Muscle of leg (tissue), 11 donors: ENCODE measurements around the gene DEUP1. TPM values are rescaled to one million over a fixed set of nuclear protein-coding genes. Genes with fewer than 3 reads are reported as not detected.
"Not testable (repeated sequence)": the region's sequence is repeated elsewhere in the genome, so short reads cannot be mapped to it uniquely, and the experiment has no call there.

Experiments used
- DNase-seq: peaks from one replicate; pipeline ENCODE4 v3.0.0; 2013
- H3K27ac ChIP-seq: one replicate; pipeline ENCODE4 v1.5.1; 2013; ENCODE audit warnings: mild to moderate bottlenecking, low read length, control low read depth
- H3K27me3 ChIP-seq: one replicate; pipeline ENCODE4 v1.6.1; 2013; ENCODE audit warnings: low read length; ENCODE audit not compliant: control insufficient read depth, insufficient read depth
- H3K36me3 ChIP-seq: one replicate; pipeline ENCODE4 v1.6.1; 2013; ENCODE audit warnings: low read length; ENCODE audit not compliant: control insufficient read depth, insufficient read depth
- H3K4me1 ChIP-seq: one replicate; pipeline ENCODE4 v1.6.1; 2013; ENCODE audit warnings: low read length; ENCODE audit not compliant: control insufficient read depth, insufficient read depth
- H3K4me3 ChIP-seq: one replicate; pipeline ENCODE4 v1.5.1; 2013; ENCODE audit warnings: low read length, control low read depth
- H3K9me3 ChIP-seq: replicated peaks from 2 replicates; pipeline ENCODE4 v1.6.1; 2013; ENCODE audit warnings: low read depth, low read length; ENCODE audit not compliant: control insufficient read depth
- whole genome bisulfite sequencing: methylation state at CpG from one replicate; pipeline ENCODE4 v1.1.5; 2013; ENCODE audit warnings: missing lambda C conversion rate; ENCODE audit not compliant: insufficient coverage; 5-methylcytosine and 5-hydroxymethylcytosine counted together
- polyA plus RNA-seq, 8 donors: library from polyadenylated mRNA; unstranded; fragments of 120-200 nt; gene quantifications; one replicate each; pipeline versions ENCODE4 v1.2.1 to v1.2.3, GENCODE V29; 2013; ENCODE audit warnings: inconsistent platforms in 1 of 8, low replicate concordance in 1 of 8; ENCODE audit not compliant: insufficient read length in 8 of 8, insufficient read depth in 1 of 8
- total RNA-seq: library from RNA; stranded (reverse); fragments of 120-200 nt; gene quantifications from one replicate; pipeline ENCODE4 v1.2.4, GENCODE V29; 2013

Gene DEUP1
- total and polyA plus RNA-seq, 9 donors: 0.04 to 0.10 TPM; not detected in 7

DNA sequence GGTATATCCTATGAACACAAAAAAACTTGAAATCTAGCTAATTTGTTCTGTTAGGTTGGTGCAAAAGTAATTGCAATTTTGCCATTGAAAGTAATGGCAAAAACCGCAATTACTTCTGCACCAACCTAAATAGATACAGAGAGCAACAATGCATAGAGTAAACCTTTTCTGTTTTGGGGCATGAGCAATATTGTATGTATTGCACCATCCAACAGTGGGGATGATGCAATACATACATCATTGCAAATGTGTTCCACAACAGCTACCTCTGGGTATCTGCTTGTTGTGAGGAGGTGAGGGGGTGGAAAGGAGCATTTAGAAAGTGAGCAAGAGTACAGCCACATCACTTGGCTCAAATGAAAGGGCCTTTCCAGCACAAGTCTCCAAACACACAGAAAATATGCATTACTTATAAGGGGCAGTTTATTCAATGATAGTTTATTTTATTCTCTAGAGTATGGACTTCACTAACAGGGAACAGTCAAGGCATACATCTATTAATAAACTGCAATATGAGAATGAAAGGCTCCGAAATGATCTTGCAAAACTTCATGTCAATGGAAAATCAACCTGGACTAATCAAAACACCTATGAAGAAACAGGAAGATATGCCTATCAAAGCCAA, 77.3 kb downstream of the DEUP1 start:
- no peak overlapping the region for H3K4me3 ChIP-seq
- no CpG with 5 or more reads among the region's 2 CpGs for WGBS

DNA sequence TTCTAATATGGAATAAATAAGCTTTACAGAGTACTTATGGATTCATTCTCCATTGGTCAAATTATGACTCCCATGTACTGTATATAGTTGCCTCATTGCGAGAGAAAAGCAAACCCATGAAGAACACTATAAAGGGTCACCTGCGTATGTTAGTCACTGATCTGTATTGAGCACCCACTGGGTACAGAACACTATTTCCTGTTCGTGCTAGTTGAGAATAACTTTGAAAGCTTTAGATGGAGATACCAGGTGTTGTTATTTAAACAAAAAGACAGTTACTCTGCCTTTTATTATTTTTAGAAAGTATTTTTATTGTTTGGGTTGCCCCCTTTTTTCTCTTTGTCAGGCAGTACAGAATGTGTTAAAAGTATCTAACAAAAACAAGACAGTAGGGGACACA, 79.9 kb downstream of the DEUP1 start:
- no peaks in the 10 kb centered on the region for H3K4me1 ChIP-seq
- no CpG with 5 or more reads among the region's 3 CpGs for WGBS

More for the DNA sequence above, 77.3 kb downstream of the DEUP1 start:
- Histone ChIP-seq H3K27me3 (no peaks in the 10 kb centered on the region), H3K4me1 (no peaks in the 10 kb centered on the region), H3K9me3 (no peaks in the 10 kb centered on the region), H3K36me3 (no peaks in the 10 kb centered on the region), H3K27ac (no peak overlapping the region)
- no peak for DNase-seq

DNA sequence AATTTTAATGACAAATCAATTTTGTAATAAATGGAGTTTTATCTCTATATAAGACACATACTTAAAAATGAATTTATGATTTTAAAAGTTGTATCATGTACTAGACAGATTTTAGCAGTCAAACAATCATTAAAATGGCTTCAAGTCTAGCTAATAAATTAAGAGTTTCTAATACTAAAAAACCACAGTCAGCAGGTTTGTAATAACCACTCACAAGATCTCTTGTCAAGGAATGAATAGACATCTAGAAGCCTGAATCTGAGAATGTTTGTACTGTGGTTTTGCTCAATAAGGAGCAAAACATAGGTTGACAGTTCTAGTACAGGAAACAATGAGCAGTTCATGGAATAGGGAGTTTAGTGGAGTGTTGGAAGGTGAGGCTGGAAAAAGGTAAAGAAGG, 81.2 kb downstream of the DEUP1 start:
- Histone ChIP-seq H3K27ac (no peak overlapping the region), H3K9me3 (no peaks in the 10 kb centered on the region), H3K27me3 (no peaks in the 10 kb centered on the region), H3K36me3 (no peaks in the 10 kb centered on the region), H3K4me1 (no peaks in the 10 kb centered on the region), H3K4me3 (no peak overlapping the region)
- DNase-seq: no peak

More for the DNA sequence above, 79.9 kb downstream of the DEUP1 start:
- Histone ChIP-seq H3K4me3 (no peak overlapping the region), H3K36me3 (no peaks in the 10 kb centered on the region), H3K27me3 (no peaks in the 10 kb centered on the region), H3K27ac (no peak overlapping the region), H3K9me3 (no peaks in the 10 kb centered on the region)
- DNase-seq: no peak

DNA sequence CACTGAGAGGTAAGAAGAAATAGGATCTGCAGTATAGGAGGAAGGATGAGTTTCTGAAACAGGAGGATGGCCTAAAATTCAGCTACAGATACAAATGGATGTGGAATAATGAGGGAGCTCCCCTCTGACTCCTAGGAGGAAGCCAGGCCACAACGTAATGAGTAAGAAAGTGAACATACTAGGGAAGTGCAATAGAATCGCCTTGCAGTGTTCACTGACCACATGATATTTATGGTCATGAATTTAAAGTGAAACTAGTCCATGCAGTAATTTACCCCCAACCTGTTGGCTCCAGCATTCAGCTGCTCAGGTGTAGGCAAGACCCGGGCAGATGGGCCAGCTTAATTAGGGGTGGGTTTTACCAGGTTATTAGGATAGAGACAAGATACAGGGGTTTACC, 101.7 kb downstream of the DEUP1 start:
- no peaks in the 10 kb centered on the region for H3K36me3 ChIP-seq
- H3K27ac ChIP-seq: no peak overlapping the region
- no peak for DNase-seq
- H3K27me3 ChIP-seq: no peaks in the 10 kb centered on the region
- H3K4me3 ChIP-seq: no peak overlapping the region
- WGBS: 70% methylated on average over 2 of the region's 3 CpGs
- no peaks in the 10 kb centered on the region for H3K4me1 ChIP-seq
- H3K9me3 ChIP-seq: no peaks in the 10 kb centered on the region

DNA sequence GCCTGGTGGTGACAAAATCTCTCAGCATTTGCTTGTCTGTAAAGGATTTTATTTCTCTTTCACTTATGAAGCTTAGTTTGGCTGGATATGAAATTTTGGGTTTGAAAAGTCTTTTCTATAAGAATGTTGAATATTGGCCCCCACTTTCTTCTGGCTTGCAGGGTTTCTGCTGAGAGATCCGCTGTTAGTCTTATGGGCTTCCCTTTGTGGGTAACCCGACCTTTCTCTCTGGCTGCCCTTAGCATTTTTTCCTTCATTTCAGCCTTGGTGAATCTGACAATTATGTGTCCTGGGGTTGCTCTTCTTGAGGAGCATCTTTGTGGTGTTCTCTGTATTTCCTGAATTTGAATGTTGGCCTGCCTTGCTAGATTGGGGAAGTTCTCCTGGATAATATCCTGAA, 112.7 kb downstream of the DEUP1 start:
- DNase-seq, H3K27ac ChIP-seq, H3K4me3 ChIP-seq, H3K4me1 ChIP-seq, H3K27me3 ChIP-seq, H3K36me3 ChIP-seq, H3K9me3 ChIP-seq: not testable (repeated sequence)
- WGBS: no CpG with 5 or more reads among the region's 2 CpGs

DNA sequence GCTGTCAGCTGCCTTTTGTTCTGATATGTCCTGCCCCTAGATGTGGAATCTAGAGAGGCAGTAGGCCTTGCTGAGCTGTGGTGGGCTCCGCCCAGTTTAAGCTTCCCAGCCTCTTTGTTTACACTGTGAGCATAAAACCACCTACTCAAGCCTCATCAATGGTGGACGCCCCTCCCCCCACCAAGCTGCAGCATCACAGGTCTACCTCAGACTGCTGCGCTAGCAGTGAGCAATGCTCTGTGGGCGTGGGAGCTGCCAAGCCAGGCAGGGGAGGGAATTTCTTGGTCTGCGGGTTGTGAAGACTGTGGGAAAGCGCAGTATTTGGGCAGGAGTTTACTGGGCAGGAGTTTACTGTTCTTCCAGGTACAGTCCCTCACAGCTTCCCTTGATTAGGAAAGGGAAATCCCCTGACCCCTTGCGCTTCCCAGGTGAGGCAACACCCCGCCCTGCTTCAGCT, 114.1 kb downstream of the DEUP1 start:
- no peaks in the 10 kb centered on the region for H3K4me1 ChIP-seq
- H3K36me3 ChIP-seq: no peaks in the 10 kb centered on the region
- H3K27ac ChIP-seq: no peak overlapping the region
- H3K27me3 ChIP-seq: no peaks in the 10 kb centered on the region
- no peaks in the 10 kb centered on the region for H3K9me3 ChIP-seq
- WGBS: 88% methylated on average over 2 of the region's 8 CpGs
- DNase-seq: no peak
- H3K4me3 ChIP-seq: no peak overlapping the region

DNA sequence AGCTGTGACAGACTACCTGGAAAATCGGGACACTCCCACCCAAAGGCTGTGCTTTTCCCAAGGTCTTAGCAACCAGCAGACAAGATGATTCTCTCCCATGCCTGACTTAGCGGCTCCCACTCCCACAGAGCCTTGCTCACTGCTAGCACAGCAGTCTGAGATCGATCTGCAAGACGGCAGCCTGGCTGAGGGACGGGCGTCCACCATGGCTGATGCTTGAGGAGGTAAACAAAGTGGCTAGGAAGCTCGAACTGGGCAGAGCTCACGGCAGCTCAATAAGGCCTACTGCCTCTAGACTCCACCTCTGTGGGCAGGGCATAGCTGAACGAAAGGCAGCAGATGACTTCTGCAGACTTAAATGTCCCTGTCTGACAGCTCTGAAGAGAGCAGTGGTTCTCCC, 127.7 kb downstream of the DEUP1 start:
- 96% methylated on average over 3 of the region's 9 CpGs for WGBS
- DNase-seq: no peak
- Histone ChIP-seq H3K4me3 (no peak overlapping the region), H3K27ac (no peak overlapping the region), H3K4me1 (no peaks in the 10 kb centered on the region), H3K36me3 (no peaks in the 10 kb centered on the region), H3K9me3 (no peaks in the 10 kb centered on the region), H3K27me3 (no peaks in the 10 kb centered on the region)

DNA sequence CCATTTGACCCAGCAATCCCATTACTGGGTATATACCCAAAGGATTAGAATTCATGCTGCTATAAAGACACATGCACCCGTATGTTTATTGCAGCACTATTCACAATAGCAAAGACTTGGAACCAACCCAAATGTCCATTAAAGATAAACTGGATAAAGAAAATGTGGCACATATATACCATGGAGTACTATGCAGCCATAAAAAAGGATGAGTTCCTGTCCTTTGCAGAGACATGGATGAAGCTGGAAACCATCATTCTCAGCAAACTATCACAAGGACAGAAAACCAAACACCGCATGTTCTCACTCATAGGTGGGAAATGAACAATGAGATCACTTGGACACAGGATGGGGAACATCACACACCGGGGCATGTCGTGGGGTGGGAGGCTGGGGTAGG, 133.1 kb downstream of the DEUP1 start:
- not testable (repeated sequence) for H3K36me3 ChIP-seq, H3K27me3 ChIP-seq, H3K9me3 ChIP-seq, DNase-seq, H3K4me1 ChIP-seq, H3K4me3 ChIP-seq, H3K27ac ChIP-seq
- WGBS: 90% methylated on average over 2 of the region's 4 CpGs

DNA sequence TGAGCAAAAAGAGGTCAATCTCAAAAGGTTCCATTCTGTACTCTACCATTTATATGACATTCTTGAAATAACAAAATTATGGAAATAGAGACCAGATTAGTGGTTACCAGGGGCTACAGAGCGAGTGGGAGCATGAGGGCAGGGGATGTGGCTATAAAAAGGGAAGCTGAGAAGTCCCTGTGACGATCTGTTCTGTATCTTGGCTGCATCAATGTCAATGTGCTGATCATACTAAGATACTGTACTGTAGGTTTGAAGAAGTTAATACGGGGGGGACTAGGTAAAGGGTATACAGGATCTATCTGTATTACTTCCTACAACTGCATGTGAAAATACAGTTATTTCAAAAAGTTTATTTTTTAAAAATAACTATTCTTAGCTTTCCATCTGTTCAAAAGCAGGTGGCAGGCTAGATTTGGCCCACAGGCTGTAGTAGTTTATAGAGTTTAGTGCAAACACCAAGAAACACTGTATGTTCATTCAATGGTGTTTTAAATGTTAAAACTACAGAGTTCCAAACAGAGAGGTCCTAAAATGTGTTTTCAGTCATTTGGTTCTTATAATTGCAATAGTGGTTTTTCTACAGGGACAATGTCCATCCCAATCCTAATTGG, 134.5 kb downstream of the DEUP1 start:
- no peaks in the 10 kb centered on the region for H3K9me3 ChIP-seq
- H3K27me3 ChIP-seq: no peaks in the 10 kb centered on the region
- H3K27ac ChIP-seq: no peak overlapping the region
- 51% methylated on average over 2 of the region's 3 CpGs for WGBS
- no peak overlapping the region for H3K4me3 ChIP-seq
- no peaks in the 10 kb centered on the region for H3K4me1 ChIP-seq
- DNase-seq: no peak
- H3K36me3 ChIP-seq: no peaks in the 10 kb centered on the region

DNA sequence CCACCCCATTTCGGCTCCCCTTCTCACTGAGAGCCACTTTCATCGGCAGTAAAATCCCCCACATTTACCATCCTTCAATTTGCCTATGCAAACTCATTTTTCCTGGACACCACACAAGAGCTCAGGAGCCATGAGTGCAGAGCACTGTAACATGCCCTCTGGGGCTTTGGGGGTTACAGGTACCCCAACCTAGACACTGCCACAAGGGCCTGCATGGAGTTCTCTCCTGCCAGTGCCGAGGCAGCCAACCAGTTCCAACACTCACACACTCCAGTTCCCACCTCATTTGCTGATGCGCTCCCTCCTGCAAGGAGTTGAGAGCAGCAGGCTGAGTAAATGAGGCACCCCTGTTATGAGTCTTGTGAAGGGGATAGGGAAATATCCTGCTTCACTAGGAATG, 136.5 kb downstream of the DEUP1 start:
- WGBS: 96% methylated on average over 2 of the region's 4 CpGs

DNA sequence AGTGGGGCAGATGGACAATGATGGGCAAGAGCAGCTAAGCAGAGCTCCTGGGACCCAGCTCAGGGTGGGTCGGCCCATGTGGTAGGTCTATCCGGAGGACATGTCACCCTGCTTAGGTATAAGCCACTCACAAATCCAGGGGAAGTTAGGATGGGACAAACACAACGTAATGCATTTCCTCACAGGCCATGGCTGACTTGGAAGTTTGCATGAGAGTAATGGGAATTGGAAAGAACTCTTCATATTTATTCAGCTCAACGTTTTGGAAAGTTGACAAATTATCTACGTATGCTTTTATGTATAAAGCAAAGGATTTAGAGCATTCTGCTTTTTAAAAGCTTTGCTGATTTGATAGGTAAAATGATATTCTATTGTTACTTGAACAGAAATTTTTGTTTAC, 137.7 kb downstream of the DEUP1 start:
- H3K27me3 ChIP-seq: no peaks in the 10 kb centered on the region
- H3K27ac ChIP-seq: no peak overlapping the region
- peak; percentile 19 for DNase-seq
- no peaks in the 10 kb centered on the region for H3K4me1 ChIP-seq
- WGBS: no CpG with 5 or more reads among the region's 5 CpGs
- no peaks in the 10 kb centered on the region for H3K9me3 ChIP-seq
- no peaks in the 10 kb centered on the region for H3K36me3 ChIP-seq
- no peak overlapping the region for H3K4me3 ChIP-seq

More for the DNA sequence above, 136.5 kb downstream of the DEUP1 start:
- DNase-seq: no peak
- Histone ChIP-seq H3K4me3 (no peak overlapping the region), H3K4me1 (no peaks in the 10 kb centered on the region), H3K36me3 (no peaks in the 10 kb centered on the region), H3K27me3 (no peaks in the 10 kb centered on the region), H3K27ac (no peak overlapping the region), H3K9me3 (no peaks in the 10 kb centered on the region)
